ENCODE results near the gene HOPX.

DNA sequence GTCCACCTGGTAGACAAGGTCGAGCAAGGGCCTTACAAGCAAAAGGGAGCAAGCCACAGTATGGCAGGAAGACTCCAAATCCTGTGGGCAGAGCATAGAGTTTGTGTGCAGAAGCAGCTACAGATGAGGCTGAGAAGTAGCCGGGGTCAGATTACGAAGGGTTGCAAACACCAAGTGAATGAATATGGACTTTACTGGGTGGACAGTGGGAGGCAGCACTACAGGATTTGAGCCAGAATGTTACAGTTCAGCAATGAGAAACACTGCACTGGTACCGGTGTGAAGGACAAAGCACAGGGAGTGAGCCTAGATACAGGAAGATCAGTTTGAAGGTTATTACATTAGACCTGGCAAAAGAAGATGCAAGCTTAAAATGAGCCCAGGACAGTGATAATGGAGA is 46.1 kb upstream of the HOPX start:
- TF ChIP-seq MYC (IDR thresholded peaks at IDR 0.05; ENCODE audit: borderline replicate concordance, low read length): no peak
- TF ChIP-seq POLR2A (IDR thresholded peaks at IDR 0.05; ENCODE audit: low read length): no peak
- TF ChIP-seq, protein P1, sequence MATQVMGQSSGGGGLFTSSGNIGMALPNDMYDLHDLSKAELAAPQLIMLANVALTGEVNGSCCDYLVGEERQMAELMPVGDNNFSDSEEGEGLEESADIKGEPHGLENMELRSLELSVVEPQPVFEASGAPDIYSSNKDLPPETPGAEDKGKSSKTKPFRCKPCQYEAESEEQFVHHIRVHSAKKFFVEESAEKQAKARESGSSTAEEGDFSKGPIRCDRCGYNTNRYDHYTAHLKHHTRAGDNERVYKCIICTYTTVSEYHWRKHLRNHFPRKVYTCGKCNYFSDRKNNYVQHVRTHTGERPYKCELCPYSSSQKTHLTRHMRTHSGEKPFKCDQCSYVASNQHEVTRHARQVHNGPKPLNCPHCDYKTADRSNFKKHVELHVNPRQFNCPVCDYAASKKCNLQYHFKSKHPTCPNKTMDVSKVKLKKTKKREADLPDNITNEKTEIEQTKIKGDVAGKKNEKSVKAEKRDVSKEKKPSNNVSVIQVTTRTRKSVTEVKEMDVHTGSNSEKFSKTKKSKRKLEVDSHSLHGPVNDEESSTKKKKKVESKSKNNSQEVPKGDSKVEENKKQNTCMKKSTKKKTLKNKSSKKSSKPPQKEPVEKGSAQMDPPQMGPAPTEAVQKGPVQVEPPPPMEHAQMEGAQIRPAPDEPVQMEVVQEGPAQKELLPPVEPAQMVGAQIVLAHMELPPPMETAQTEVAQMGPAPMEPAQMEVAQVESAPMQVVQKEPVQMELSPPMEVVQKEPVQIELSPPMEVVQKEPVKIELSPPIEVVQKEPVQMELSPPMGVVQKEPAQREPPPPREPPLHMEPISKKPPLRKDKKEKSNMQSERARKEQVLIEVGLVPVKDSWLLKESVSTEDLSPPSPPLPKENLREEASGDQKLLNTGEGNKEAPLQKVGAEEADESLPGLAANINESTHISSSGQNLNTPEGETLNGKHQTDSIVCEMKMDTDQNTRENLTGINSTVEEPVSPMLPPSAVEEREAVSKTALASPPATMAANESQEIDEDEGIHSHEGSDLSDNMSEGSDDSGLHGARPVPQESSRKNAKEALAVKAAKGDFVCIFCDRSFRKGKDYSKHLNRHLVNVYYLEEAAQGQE (IDR thresholded peaks at IDR 0.05): no peak

Measured in A549 (cell line).